ENCODE data around the gene ADRA2C. TPM values are rescaled to one million over a fixed set of nuclear protein-coding genes. Genes with fewer than 3 reads are reported as not detected.
A peak's percentile ranks its signal among the peaks of the same experiment; 100 is the strongest.

The ADRA2C gene
- total and polyA plus RNA-seq, 9 of the 15 experiments (the other 6 are each of a cell fraction or from before 2014, with no cell fraction given), result 0.06 to 0.58 (median 0.14) TPM; not detected in 2

DNA sequence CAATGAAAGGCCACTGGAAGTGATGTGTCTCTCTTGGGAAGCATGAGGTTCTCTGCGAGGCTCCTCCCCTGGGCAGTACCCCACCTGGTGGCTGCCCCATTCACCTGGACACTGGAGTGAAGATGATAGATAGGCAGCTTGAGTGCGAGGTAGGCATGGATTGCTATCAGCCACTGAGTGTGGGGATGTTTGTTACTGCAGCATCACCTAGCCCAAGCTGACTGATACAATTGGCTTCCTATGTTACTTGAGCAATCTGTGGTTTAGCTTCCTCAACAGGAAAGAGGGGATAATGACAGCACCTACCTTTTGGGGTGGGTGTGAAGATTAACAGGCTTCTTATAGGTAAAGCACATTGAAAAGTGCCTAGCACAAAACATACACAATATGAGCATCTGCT lies 30.8 kb downstream of the ADRA2C start:
- Histone ChIP-seq H3K79me2 (ENCODE audit: control insufficient read depth, insufficient read depth, low read length) (no peaks in the 10 kb centered on the region), H3K4me2 (ENCODE audit: insufficient read depth, low read length) (no peak overlapping the region), H2AFZ (ENCODE audit: low read depth, low read length) (no peak overlapping the region), H3K36me3 (ENCODE audit: control insufficient read depth, insufficient read depth, low read length) (no peaks in the 10 kb centered on the region), H3K27ac (ENCODE audit: extremely low read depth, low read depth, low read length) (no peak overlapping the region), H3K27me3 (ENCODE audit: control insufficient read depth in 2 of 2, insufficient read depth in 2 of 2, low read length in 2 of 2) (peaks cover 2 to 38% of the 10 kb centered on the region in 2 experiments; a peak in 2 of 5 replicates), H3K4me1 (replicated peaks in 1 of 2; ENCODE audit: control insufficient read depth in 2 of 2, insufficient read depth in 2 of 2, low read length in 2 of 2) (no peaks in the 10 kb centered on the region), H3K9me3 (replicated peaks; ENCODE audit: control insufficient read depth, insufficient read depth, low read depth, low read length) (no peaks in the 10 kb centered on the region), H4K20me1 (replicated peaks; ENCODE audit: control insufficient read depth, insufficient read depth, low read length) (0 out of 2 replicates have a peak, but pooled peaks cover under 1% of the 10 kb centered on the region), H3K9ac (ENCODE audit: insufficient read depth in 1 of 2, low read depth in 2 of 2, low read length in 2 of 2) (no peak overlapping the region), H3K4me3 (no peak overlapping the region), H3K9me1 (ENCODE audit: control insufficient read depth, insufficient read depth, low read length) (peaks cover 2% of the 10 kb centered on the region)
- in situ Hi-C loops (cut with MboI), result no loop called here
- BruUV-seq (replicated peaks), result no TSS peak
- POLR2A ChIA-PET, result no interaction called here
- CTCF ChIA-PET (ENCODE audit: low intra/inter-chr PET ratio), result no interaction called here
- ATAC-seq, result no peak
- 4% methylated on average over 2 of the region's 2 CpGs for WGBS (ENCODE audit: insufficient coverage, low coverage, missing lambda C conversion rate)
- intact Hi-C loops (cut with micrococcal nuclease), result no loop called here
- no peak for DNase-seq (ENCODE audit: extremely low read depth in 1 of 4, low spot score in 3 of 4)
- FAIRE-seq, result no peak
- TF ChIP-seq RFX5 (IDR thresholded peaks at IDR 0.05; ENCODE audit: low read depth, low read length) (no peak), RBM25 (IDR thresholded peaks at IDR 0.05; ENCODE audit: low read depth, low read length, severe bottlenecking) (peak; percentile 46), FOXA3 (CRISPR knock-in tag; conservative IDR thresholded peaks at IDR 0.05 in 1 of 2, IDR thresholded peaks at IDR 0.05 in 1 of 2) (no peak), DPF2 (IDR thresholded peaks at IDR 0.05) (no peak), ZNF76 (CRISPR knock-in tag; IDR thresholded peaks at IDR 0.05; ENCODE audit: borderline replicate concordance) (no peak), FOXK1 (CRISPR knock-in tag; IDR thresholded peaks at IDR 0.05; ENCODE audit: borderline replicate concordance) (no peak), MAZ (CRISPR knock-in tag; conservative IDR thresholded peaks at IDR 0.05 in 1 of 2, IDR thresholded peaks at IDR 0.05 in 1 of 2) (no peak), CBX3 (IDR thresholded peaks at IDR 0.05; ENCODE audit: borderline replicate concordance in 1 of 2, low read length in 2 of 2) (0 out of 3 replicates have a peak, but pooled peaks of 1 of the 2 experiments have one; percentile 38), HDGF (IDR thresholded peaks at IDR 0.05) (no peak), ZNF12 (CRISPR knock-in tag; IDR thresholded peaks at IDR 0.05) (peak; percentile 97)
- TF ChIP-seq, protein P1, sequence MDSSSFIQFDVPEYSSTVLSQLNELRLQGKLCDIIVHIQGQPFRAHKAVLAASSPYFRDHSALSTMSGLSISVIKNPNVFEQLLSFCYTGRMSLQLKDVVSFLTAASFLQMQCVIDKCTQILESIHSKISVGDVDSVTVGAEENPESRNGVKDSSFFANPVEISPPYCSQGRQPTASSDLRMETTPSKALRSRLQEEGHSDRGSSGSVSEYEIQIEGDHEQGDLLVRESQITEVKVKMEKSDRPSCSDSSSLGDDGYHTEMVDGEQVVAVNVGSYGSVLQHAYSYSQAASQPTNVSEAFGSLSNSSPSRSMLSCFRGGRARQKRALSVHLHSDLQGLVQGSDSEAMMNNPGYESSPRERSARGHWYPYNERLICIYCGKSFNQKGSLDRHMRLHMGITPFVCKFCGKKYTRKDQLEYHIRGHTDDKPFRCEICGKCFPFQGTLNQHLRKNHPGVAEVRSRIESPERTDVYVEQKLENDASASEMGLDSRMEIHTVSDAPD (CRISPR knock-in tag; IDR thresholded peaks at IDR 0.05), result no peak
- TF ChIP-seq, protein P2, sequence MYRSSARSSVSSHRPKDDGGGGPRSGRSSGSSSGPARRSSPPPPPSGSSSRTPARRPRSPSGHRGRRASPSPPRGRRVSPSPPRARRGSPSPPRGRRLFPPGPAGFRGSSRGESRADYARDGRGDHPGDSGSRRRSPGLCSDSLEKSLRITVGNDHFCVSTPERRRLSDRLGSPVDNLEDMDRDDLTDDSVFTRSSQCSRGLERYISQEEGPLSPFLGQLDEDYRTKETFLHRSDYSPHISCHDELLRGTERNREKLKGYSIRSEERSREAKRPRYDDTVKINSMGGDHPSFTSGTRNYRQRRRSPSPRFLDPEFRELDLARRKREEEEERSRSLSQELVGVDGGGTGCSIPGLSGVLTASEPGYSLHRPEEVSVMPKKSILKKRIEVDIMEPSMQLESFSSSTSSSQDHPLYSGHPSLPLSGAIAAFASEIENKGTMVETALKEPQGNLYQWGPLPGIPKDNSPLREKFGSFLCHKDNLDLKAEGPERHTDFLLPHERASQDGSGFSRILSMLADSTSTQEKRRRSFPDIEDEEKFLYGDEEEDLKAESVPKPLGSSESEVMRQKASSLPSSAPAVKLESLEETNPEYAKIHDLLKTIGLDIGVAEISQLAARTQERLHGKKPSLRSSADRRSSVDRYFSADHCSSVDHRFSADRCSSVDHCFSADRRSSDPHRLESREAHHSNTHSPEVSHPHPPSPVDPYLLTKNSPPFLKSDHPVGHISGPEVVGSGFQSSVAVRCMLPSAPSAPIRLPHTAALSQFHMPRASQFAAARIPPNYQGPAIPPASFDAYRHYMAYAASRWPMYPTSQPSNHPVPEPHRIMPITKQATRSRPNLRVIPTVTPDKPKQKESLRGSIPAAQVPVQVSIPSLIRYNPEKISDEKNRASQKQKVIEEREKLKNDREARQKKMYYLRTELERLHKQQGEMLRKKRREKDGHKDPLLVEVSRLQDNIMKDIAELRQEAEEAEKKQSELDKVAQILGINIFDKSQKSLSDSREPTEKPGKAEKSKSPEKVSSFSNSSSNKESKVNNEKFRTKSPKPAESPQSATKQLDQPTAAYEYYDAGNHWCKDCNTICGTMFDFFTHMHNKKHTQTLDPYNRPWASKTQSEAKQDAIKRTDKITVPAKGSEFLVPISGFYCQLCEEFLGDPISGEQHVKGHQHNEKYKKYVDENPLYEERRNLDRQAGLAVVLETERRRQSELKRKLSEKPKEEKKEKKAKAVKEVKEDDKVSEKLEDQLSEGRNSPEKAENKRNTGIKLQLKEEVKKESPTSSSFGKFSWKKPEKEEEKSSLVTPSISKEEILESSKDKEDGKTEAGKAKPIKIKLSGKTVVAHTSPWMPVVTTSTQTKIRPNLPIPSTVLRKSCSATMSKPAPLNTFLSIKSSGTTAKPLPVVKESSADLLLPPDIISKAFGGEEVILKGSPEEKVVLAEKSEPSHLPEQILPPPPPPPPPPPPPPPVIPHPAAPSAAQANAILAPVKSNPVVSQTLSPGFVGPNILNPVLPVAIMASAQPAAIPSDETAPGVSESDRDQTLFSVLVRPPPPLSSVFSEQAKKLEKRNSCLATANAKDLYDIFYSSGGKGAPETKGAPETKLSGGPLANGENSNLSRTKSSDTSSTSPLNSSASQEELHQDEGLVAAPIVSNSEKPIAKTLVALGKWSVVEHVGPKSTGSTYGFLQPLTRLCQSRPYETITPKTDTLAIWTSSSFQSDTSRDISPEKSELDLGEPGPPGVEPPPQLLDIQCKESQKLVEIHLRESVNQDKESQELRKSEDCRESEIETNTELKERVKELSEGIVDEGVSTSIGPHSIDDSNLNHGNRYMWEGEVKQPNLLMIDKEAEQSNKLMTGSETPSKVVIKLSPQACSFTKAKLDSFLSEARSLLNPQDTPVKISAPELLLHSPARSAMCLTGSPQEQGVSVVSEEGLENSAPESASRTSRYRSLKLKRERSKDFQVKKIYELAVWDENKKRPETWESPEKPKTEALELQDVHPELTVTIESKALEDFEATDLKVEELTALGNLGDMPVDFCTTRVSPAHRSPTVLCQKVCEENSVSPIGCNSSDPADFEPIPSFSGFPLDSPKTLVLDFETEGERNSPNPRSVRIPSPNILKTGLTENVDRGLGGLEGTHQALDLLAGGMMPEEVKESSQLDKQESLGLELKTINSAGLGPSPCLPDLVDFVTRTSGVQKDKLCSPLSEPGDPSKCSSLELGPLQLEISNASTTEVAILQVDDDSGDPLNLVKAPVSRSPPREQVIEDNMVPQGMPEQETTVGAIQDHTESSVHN (IDR thresholded peaks at IDR 0.05; ENCODE audit: borderline replicate concordance in 1 of 2, low read depth in 1 of 2), result no peak

Data from K562 (cell line).